COLO668 (cell line): ENCODE data around the gene CDC6.

Experiments used
- DNase-seq: peaks from one replicate; lab custom pipeline; 2025; ENCODE audit not compliant: unreplicated experiment; lab: John Stamatoyannopoulos, UW

CDC6 gene

DNA sequence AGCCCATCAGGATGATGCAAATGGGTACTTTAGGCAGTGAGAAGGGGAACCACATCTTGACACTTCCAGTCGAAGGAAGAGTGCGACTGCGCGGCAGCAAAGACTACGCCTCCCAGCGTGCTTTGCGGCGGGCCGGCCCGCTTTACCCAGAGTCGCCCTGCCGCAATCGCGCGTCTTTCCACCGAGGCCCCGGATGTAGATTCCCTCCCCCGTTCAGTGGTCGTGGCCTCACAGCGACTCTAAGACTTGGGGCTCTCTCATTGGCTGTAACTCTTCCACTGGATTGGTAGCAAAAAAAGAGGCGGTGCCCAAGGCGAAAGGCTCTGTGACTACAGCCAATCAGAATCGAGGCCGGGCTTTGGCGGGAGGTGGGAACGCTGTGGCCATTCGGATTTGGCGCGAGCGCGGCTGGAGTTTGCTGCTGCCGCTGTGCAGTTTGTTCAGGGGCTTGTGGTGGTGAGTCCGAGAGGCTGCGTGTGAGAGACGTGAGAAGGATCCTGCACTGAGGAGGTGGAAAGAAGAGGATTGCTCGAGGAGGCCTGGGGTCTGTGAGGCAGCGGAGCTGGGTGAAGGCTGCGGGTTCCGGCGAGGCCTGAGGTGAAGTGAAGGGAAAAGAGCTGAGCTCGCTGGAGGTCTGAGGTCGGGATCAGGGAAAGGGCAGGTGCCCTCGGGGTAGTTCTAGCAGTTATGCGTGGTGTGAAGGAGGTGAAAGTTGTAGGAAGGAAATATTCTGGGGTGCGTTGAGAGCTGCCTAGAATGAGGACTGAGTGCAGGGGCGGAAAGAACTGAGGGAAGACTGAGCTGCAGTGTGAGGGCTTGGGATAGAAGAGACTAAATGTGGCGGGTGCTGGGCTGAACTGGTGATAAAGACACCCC lies at the start of gene CDC6:
CDC6 (plus strand) TSS at position 386 of the 876 bp plus-strand sequence. CDS start 1,542 bp downstream, outside the sequence.
- DNase-seq: peak; percentile 95

DNA sequence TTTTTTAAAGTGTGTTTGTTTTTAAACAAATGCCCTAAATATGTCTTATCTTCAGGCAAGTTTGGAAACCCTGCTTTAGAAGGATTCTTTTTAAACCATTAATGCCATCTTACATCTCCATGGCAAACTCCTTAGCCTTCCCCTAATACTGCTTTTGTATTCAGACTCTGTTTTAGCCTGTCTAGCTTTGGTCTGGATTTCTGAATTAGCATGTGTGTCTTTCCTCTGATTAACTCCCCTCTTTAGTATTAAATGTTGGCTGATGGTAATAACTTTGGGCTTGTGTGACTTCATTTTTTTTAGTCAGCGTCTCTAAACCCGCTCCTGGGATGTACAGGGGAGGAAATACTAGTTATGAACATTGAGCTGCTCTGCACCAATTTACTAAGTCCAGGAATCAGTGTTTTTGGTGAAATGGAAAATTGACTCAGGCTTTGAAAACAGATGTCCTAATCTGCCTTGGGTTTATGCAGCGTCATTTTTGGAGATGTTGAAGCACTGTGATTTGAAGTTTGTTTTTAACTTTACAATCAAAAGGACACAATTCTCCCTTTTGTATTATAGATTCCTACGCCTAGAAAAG lies 46.3 kb upstream of the CDC6 start:
- DNase-seq: no peak

- DNase-seq: no peak
These were observed 44.9 kb upstream of the CDC6 start for GRCh38 chr17:40242774-40243173.

DNA sequence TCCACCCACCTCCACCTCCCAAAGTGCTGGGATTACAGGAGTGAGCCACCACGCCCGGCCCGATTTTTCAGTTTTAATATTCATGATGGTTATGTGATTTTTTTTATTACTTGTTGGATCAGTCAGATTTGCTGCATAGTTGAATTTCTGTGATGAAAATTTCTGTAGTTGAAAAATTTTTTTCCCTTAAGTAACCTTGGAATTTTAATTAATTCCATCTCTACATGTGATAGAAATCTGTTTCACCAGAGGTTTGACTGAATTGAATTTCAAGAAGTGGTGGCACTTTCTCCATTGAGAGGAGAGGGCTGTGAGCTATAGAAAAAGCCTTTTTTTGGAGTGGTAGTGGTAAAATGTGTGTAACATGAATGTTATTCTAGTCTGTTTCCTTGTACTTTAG lies 43.9 kb upstream of the CDC6 start:
- no peak for DNase-seq

- DNase-seq: no peak
These were observed 43.4 kb upstream of the CDC6 start for GRCh38 chr17:40244255-40244654.

GRCh38 chr17:40247926-40248495 lies 39.7 kb upstream of the CDC6 start:
- no peak for DNase-seq

- no peak for DNase-seq
These were observed 39.2 kb upstream of the CDC6 start for GRCh38 chr17:40248507-40248906.

DNA sequence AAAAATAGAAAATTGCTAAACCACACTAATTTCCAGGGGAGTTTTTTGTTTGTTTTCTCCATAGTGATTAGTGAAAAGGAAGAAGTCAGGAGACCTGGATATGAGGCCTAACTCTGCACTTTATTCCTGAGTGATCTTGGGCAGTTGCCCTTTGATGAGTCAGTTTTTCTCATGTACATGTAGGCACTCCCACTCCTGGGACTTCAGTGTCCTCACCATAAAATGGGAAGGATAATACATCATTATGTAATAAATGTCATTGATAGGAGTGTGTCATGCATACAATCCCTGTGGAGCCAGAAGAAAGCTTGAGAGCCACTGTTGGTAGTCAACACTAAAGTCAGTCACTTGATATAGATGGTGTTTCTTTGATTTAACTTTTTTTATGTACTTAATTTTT lies 36.1 kb upstream of the CDC6 start:
- DNase-seq: no peak

GRCh38 chr17:40253565-40253964 lies 34.1 kb upstream of the CDC6 start:
- no peak for DNase-seq

- no peak for DNase-seq
These were observed 28.2 kb upstream of the CDC6 start for GRCh38 chr17:40259505-40259904.

GRCh38 chr17:40260528-40260927 lies 27.2 kb upstream of the CDC6 start:
- DNase-seq: no peak

DNA sequence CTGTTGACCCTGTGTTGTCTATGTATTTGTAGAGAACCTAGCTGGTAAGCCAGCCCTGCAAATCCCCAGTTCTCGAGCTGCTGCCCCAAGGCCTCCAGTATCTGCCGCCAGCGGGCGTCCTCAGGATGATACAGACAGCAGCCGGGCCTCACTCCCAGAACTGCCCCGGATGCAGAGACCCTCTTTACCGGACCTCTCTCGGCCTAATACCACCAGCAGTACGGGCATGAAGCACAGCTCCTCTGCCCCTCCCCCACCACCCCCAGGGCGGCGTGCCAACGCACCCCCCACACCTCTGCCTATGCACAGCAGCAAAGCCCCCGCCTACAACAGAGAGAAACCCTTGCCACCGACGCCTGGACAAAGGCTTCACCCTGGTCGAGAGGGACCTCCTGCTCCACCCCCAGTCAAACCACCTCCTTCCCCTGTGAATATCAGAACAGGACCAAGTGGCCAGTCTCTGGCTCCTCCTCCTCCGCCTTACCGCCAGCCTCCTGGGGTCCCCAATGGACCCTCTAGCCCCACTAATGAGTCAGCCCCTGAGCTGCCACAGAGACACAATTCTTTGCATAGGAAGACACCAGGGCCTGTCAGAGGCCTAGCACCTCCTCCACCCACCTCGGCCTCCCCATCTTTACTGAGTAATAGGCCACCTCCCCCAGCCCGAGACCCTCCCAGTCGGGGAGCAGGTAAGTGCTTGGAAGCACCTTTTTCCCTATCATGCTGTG lies 23.1 kb upstream of the CDC6 start:
- DNase-seq: no peak

- no peak for DNase-seq
These were observed 22.3 kb upstream of the CDC6 start for GRCh38 chr17:40265337-40265736.

DNA sequence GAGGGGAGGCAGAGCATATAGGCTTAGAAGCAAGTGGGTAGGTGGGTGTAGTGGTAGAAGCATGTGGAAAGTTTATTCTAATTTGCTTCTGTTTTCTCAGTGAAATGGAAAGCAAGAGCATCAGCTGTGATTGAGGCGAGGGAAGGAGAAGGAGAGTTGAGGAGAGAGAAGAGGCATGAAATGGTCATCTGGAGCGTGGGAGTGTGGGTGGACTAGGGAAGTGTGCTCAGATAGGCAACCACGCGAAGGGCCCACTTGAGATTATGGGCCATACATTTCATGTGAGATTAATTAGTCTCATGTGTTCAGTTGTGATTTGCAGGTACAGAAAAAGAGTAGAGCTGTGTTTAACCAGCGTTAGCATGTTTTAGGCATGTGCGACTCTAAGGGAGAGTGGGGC lies 20.8 kb upstream of the CDC6 start:
- no peak for DNase-seq

DNA sequence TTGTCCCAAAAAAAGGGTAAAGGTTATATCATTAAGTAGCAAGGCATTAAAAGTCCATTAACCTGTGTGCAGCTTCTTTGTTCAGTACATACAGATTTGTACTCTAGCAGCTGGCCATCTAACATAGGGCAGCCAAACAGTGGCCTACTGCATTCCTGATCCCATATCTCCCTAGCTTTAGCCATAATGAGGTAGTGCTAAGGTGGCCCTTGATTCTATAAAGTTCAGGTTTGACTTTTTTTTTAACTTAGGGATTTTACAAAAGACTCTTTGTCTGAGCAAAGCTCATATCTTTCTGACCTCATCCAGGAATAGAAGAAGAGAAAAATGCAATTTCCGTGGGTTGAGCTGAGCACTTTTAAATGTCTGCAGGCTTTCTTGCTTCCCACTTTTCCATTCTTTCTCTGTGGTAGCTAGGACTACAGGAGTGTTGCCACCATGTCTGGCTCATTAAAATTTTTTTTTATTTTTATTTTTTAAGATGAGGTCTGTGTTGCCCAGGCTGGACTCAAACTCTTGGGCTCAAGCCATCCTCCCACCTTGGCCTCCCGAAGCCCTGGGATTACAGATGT lies 19.5 kb upstream of the CDC6 start:
- DNase-seq: no peak

GRCh38 chr17:40278414-40278813 lies 9.3 kb upstream of the CDC6 start:
- no peak for DNase-seq

- DNase-seq: no peak
These were observed 8.3 kb upstream of the CDC6 start for GRCh38 chr17:40279402-40279801.

GRCh38 chr17:40281663-40282062 lies 6.0 kb upstream of the CDC6 start:
- no peak for DNase-seq

DNA sequence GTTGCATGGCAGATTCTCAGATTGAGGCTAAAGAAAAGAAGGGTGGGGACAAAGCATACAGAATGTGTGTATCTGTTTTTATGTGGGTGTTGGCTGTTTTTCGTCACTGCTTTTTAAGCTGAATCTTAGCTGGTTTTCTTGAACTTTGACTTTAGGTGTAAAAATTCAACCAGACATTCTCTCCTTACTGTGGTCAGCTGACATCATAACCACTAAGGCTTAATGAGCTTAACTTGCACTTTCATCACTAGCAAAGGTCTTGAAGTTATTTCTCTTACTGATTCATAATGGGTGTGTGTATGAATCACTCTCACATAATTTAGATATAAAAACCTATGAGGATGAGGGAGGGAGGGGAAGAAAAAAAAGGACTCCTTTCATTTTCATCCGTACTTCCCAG lies 4.0 kb upstream of the CDC6 start:
- no peak for DNase-seq

DNA sequence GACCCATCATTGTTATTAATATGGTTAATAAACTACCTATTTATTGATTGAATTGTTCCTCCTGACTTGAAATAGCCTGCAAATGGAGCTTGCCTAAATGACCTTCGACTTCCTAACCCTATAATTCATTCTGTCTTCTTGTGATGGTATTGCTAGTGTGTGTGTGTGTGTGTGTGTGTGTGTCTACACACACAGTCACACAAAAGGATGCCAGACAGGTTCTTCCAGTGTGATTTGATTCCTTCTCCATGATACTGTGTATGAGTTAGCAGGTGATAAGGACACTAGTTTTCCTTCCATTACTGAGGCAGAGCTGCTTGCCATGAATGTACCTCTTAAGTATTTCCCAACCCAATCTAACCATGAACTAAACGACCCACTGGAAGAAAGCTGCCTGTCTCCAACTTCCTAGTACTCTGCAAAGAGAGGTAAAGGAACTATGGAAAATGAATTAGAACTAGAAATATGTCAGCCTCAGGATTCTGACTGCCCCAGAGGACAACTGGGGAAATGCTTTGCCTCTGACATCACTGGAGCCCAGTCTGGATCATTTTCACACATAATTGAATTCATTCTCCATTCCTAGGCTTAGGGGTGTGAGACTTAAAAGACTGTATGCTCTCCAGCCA lies 3.5 kb upstream of the CDC6 start:
- no peak for DNase-seq

- DNase-seq: no peak
These were observed 1.2 kb upstream of the CDC6 start for GRCh38 chr17:40286473-40286872.
